PC-9 (cell line): ENCODE results near the gene DSCAML1. TPM values are rescaled to one million over a fixed set of nuclear protein-coding genes. Genes with fewer than 3 reads are reported as not detected.

Experiments used
- BruUV-seq: library from RNA; stranded (reverse); fragments of 400-500 nt; replicated peaks from 2 replicates; lab custom pipeline; 2021; lab: Mats Ljungman, UMichigan
- CTCF ChIA-PET: fragments of 300-600 bp; sonication (Branson Sonifier 250); formaldehyde crosslinking; loops from one replicate; lab custom pipeline; 2022; ENCODE audit warnings: antibody characterized with exemption; lab: Charles Lee
- POLR2A ChIA-PET: fragments of 300-600 bp; sonication (Branson Sonifier 250); formaldehyde crosslinking; loops from one replicate; lab custom pipeline; 2022; ENCODE audit warnings: antibody characterized with exemption; ENCODE audit not compliant: unreplicated experiment; lab: Charles Lee
- DNase-seq, 2 experiments: peaks; one replicate each; pipeline versions ENCODE4 v3.0.0 to v3.0.0-alpha.2; 2015 to 2022; ENCODE audit warnings: mixed read lengths in 1 of 2
- H2AFZ ChIP-seq: fragments of 200-600 bp; sonication (generic); 2 replicates; pipeline ENCODE4 v1.8.1; 2017; ENCODE audit warnings: antibody characterized with exemption
- H3F3A ChIP-seq: fragments of 200-600 bp; sonication (generic); 2 replicates; pipeline ENCODE4 v1.8.1; 2017; ENCODE audit warnings: antibody characterized with exemption, mild to moderate bottlenecking, low read depth; ENCODE audit not compliant: insufficient read depth
- H3K27ac ChIP-seq: fragments of 200-600 bp; sonication (generic); 2 replicates; pipeline ENCODE4 v1.6.1; 2016; ENCODE audit warnings: mixed run types
- H3K27me3 ChIP-seq: fragments of 200-600 bp; sonication (generic); 2 replicates; pipeline ENCODE4 v1.6.1; 2016; ENCODE audit warnings: low read depth, mixed run types; ENCODE audit not compliant: insufficient read depth
- H3K36me3 ChIP-seq: fragments of 200-600 bp; sonication (generic); 2 replicates; pipeline ENCODE4 v1.6.1; 2016; ENCODE audit warnings: low read depth, mixed run types
- H3K4me1 ChIP-seq: fragments of 200-600 bp; sonication (generic); replicated peaks from 2 replicates; pipeline ENCODE4 v1.6.1; 2016; ENCODE audit warnings: mixed run types; ENCODE audit not compliant: insufficient read depth
- H3K4me2 ChIP-seq: fragments of 200-600 bp; sonication (generic); 2 replicates; pipeline ENCODE4 v1.6.1; 2017; ENCODE audit warnings: mixed run types
- H3K4me3 ChIP-seq: fragments of 200-600 bp; sonication (generic); 2 replicates; pipeline ENCODE4 v1.6.1; 2016; ENCODE audit warnings: mixed run types
- H3K79me2 ChIP-seq: fragments of 200-600 bp; sonication (generic); 2 replicates; pipeline ENCODE4 v1.6.1; 2017; ENCODE audit warnings: low read depth, mixed run types
- H3K9me2 ChIP-seq: fragments of 200-600 bp; sonication (generic); 2 replicates; pipeline ENCODE4 v1.8.1; 2017; ENCODE audit warnings: mild to moderate bottlenecking; ENCODE audit not compliant: insufficient read depth
- H3K9me3 ChIP-seq: fragments of 200-600 bp; sonication (generic); 2 replicates; pipeline ENCODE4 v1.8.1; 2016; ENCODE audit warnings: low read depth; ENCODE audit not compliant: insufficient read depth
- H4K20me1 ChIP-seq: fragments of 200-600 bp; sonication (generic); 2 replicates; pipeline ENCODE4 v1.8.1; 2017; ENCODE audit not compliant: insufficient read depth
- EZH2 ChIP-seq: fragments of 200-600 bp; sonication (generic); IDR thresholded peaks from 2 replicates; pipeline ENCODE4 v1.8.0; 2017; ENCODE audit warnings: antibody characterized with exemption, low read depth
- intact Hi-C: fragments of 100-400 bp; cut with micrococcal nuclease; formaldehyde crosslinking; loops from one replicate; pipeline ENCODE4 v1.10.0; 2022; ENCODE audit not compliant: unreplicated experiment
- total RNA-seq: library from RNA; stranded (reverse); gene quantifications from 2 replicates; pipeline ENCODE4 v1.2.3, GENCODE V29; 2021
- TF ChIP-seq, protein P1 (sequence below): fragments of 200-600 bp; sonication (generic); conservative IDR thresholded peaks from 2 replicates; pipeline ENCODE4 v1.6.1; 2017; ENCODE audit warnings: mixed run types, antibody characterized with exemption, mild to moderate bottlenecking, moderate library complexity

The DSCAML1 gene
- total RNA-seq, 1 experiment from 2014 or later, result not detected

DNA sequence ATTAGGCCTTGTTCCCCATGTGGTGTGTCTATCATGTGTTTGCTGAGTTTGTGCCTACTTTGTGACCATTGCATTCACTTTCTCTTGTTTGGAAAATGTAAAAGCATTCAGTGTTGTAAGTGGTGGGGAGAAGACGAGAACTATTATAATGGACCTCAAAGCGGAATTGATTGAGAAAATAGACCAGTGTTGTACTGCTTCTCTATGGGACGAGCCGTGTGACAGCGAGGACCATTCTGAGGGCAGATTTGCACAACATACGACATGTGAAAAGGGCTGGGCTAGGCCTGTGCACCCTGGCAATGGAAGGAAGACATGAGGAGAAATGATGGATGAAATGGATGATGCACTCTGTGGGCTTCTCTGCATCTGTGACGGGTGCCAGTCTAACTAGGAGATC, 233.5 kb downstream of the DSCAML1 start:
- no peak overlapping the region for H2AFZ ChIP-seq
- no peak overlapping the region for H3K4me2 ChIP-seq
- H3K27ac ChIP-seq, result no peak overlapping the region
- H4K20me1 ChIP-seq, result no peaks in the 10 kb centered on the region
- H3F3A ChIP-seq, result no peaks in the 10 kb centered on the region
- no peaks in the 10 kb centered on the region for H3K9me3 ChIP-seq
- TF ChIP-seq, protein P1, sequence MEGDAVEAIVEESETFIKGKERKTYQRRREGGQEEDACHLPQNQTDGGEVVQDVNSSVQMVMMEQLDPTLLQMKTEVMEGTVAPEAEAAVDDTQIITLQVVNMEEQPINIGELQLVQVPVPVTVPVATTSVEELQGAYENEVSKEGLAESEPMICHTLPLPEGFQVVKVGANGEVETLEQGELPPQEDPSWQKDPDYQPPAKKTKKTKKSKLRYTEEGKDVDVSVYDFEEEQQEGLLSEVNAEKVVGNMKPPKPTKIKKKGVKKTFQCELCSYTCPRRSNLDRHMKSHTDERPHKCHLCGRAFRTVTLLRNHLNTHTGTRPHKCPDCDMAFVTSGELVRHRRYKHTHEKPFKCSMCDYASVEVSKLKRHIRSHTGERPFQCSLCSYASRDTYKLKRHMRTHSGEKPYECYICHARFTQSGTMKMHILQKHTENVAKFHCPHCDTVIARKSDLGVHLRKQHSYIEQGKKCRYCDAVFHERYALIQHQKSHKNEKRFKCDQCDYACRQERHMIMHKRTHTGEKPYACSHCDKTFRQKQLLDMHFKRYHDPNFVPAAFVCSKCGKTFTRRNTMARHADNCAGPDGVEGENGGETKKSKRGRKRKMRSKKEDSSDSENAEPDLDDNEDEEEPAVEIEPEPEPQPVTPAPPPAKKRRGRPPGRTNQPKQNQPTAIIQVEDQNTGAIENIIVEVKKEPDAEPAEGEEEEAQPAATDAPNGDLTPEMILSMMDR, result no peak
- no peak for TF ChIP-seq EZH2
- peaks cover 77% of the 10 kb centered on the region for H3K27me3 ChIP-seq
- no peaks in the 10 kb centered on the region for H3K4me1 ChIP-seq
- no peak for DNase-seq
- CTCF ChIA-PET, result no interaction called here
- H3K79me2 ChIP-seq, result no peaks in the 10 kb centered on the region
- intact Hi-C loops, result no loop called here
- POLR2A ChIA-PET, result no interaction called here
- no peaks in the 10 kb centered on the region for H3K9me2 ChIP-seq
- H3K36me3 ChIP-seq, result no peaks in the 10 kb centered on the region
- BruUV-seq, result no TSS peak
- H3K4me3 ChIP-seq, result no peak overlapping the region

DNA sequence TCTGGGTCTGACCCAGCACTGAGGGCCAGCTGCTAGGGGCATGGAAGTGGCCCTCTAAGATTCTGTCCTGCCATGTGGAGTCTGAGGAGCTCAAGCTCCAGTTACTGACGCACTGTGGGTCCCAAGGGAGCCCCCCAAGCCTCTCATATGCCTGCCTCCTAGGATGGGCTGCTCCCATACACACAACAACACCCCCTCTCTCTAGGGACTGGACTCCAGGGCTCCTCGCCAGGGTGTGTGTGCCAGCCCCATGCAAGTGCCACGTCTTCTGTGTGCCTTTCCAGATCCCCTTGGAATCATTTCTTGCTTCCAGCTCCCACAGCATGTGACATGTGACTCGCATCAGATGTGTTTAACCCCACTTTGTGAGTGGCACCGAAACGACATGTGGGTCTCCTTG, 234.9 kb downstream of the DSCAML1 start:
- no peaks in the 10 kb centered on the region for H3F3A ChIP-seq
- H3K9me3 ChIP-seq, result no peaks in the 10 kb centered on the region
- intact Hi-C loops, result no loop called here
- ChIA-PET POLR2A (no interaction called here), CTCF (no interaction called here)
- no peak for DNase-seq
- no peaks in the 10 kb centered on the region for H3K9me2 ChIP-seq
- no peak overlapping the region for H3K27ac ChIP-seq
- H2AFZ ChIP-seq, result no peak overlapping the region
- H3K27me3 ChIP-seq, result peaks cover 92% of the 10 kb centered on the region
- H3K36me3 ChIP-seq, result no peaks in the 10 kb centered on the region
- H4K20me1 ChIP-seq, result no peaks in the 10 kb centered on the region
- no peak overlapping the region for H3K4me3 ChIP-seq
- H3K4me1 ChIP-seq, result no peaks in the 10 kb centered on the region
- TF ChIP-seq, protein P1, result no peak
- no peak for TF ChIP-seq EZH2
- H3K79me2 ChIP-seq, result no peaks in the 10 kb centered on the region
- no peak overlapping the region for H3K4me2 ChIP-seq
- BruUV-seq, result no TSS peak

DNA sequence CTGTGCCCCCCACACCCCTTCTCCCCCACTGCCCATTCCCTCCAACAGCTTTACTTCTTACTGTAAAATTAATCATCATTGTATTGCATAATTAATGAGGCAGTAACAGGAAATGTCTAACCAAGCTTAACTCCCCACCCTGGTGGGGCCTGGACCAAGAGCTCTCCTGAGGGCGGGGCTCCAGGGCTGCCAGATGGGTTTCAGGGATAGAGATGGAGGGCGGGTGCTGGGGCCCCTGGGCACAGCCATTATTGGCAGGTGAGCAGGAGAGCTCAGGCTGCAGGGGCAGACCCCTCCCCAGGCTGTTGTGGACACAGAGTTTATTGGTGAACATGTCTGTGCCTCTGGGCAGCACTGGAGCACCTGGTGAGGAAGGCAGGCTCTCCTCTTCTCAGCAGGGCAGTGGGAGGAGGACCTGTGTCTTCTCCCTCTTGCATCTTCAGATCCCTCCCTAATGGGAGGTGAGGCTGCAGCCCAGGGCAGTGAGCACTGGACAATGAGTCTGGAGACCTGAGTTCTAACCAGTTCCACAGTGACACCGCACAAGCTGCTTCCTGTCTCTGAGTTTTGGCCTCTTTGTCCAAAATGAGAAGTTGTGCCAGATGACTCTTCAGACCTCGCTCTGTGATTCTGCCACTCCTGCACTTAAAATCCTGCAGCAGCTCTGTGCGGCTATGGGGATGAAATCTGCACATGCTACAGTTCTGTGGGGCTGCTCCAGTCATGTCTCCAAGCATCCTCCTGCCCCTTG, 236.1 kb downstream of the DSCAML1 start:
- Histone ChIP-seq H3K4me3 (no peak overlapping the region), H3K79me2 (no peaks in the 10 kb centered on the region), H3F3A (no peaks in the 10 kb centered on the region), H3K27me3 (peaks cover 100% of the 10 kb centered on the region), H2AFZ (no peak overlapping the region), H4K20me1 (no peaks in the 10 kb centered on the region), H3K36me3 (no peaks in the 10 kb centered on the region), H3K4me1 (no peaks in the 10 kb centered on the region), H3K9me2 (no peaks in the 10 kb centered on the region), H3K27ac (no peak overlapping the region), H3K4me2 (no peak overlapping the region), H3K9me3 (no peaks in the 10 kb centered on the region)
- DNase-seq, result no peak
- ChIA-PET CTCF (no interaction called here), POLR2A (no interaction called here)
- BruUV-seq, result no TSS peak
- TF ChIP-seq, protein P1, result no peak
- no peak for TF ChIP-seq EZH2
- intact Hi-C loops, result no loop called here
